Liver (tissue), 2 donors: ENCODE data around the gene KIF26B.

Source experiments
- TAF1 ChIP-seq: conservative IDR thresholded peaks from 2 replicates; pipeline ENCODE4 v1.6.1; 2016; ENCODE audit warnings: antibody characterized with exemption, mild to moderate bottlenecking
- TF ChIP-seq, protein P1 (sequence below): IDR thresholded peaks from 2 replicates; pipeline ENCODE4 v1.6.1; 2016; ENCODE audit warnings: antibody characterized with exemption, mild to moderate bottlenecking
- donor health status: healthy.

DNA sequence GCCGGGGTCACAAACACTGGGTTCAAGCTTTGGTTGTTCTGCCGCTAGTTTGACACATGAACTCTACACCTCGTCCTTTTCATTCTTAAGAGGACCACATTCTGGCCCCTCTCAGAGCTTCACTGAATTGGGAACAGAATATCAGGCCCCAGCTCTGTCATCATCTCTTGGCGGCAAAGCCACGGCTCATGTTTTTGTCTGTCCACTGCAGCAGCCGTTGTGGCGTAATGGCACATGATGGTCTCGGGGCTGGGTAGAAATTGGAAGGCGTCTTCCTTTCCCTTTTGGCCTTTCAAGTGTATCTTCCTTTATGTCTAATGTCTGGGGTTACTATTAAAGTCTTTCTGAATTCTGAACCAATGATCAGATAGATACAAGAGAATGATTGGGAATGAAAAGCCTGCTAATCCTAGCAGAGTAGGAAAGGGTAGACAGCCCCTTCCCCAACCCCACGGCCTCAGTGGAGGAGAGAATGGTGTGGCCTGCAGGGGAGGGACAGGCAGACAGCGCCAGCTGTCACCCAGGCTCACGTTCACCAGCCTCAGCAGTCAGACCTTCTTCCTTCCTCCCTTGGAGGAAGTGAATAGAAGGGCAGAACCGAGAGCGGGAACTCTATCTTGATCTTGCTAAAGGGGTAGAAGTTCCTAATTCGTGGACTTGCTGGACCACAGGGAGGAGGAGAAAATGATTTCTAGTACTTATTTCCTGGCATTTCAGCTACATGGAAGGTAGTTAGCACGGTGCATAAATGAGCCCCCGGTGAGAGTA lies 498.1 kb downstream of the KIF26B start:
- TF ChIP-seq, protein P1, sequence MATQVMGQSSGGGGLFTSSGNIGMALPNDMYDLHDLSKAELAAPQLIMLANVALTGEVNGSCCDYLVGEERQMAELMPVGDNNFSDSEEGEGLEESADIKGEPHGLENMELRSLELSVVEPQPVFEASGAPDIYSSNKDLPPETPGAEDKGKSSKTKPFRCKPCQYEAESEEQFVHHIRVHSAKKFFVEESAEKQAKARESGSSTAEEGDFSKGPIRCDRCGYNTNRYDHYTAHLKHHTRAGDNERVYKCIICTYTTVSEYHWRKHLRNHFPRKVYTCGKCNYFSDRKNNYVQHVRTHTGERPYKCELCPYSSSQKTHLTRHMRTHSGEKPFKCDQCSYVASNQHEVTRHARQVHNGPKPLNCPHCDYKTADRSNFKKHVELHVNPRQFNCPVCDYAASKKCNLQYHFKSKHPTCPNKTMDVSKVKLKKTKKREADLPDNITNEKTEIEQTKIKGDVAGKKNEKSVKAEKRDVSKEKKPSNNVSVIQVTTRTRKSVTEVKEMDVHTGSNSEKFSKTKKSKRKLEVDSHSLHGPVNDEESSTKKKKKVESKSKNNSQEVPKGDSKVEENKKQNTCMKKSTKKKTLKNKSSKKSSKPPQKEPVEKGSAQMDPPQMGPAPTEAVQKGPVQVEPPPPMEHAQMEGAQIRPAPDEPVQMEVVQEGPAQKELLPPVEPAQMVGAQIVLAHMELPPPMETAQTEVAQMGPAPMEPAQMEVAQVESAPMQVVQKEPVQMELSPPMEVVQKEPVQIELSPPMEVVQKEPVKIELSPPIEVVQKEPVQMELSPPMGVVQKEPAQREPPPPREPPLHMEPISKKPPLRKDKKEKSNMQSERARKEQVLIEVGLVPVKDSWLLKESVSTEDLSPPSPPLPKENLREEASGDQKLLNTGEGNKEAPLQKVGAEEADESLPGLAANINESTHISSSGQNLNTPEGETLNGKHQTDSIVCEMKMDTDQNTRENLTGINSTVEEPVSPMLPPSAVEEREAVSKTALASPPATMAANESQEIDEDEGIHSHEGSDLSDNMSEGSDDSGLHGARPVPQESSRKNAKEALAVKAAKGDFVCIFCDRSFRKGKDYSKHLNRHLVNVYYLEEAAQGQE: no peak
- no peak for TF ChIP-seq TAF1
